ENCODE measurements around the gene COMTD1. TPM values are rescaled to one million over a fixed set of nuclear protein-coding genes. Genes with fewer than 3 reads are reported as not detected.

Gene COMTD1
- total and polyA plus RNA-seq, 10 donors: 14.2 to 57.4 (median 20.4) TPM

DNA sequence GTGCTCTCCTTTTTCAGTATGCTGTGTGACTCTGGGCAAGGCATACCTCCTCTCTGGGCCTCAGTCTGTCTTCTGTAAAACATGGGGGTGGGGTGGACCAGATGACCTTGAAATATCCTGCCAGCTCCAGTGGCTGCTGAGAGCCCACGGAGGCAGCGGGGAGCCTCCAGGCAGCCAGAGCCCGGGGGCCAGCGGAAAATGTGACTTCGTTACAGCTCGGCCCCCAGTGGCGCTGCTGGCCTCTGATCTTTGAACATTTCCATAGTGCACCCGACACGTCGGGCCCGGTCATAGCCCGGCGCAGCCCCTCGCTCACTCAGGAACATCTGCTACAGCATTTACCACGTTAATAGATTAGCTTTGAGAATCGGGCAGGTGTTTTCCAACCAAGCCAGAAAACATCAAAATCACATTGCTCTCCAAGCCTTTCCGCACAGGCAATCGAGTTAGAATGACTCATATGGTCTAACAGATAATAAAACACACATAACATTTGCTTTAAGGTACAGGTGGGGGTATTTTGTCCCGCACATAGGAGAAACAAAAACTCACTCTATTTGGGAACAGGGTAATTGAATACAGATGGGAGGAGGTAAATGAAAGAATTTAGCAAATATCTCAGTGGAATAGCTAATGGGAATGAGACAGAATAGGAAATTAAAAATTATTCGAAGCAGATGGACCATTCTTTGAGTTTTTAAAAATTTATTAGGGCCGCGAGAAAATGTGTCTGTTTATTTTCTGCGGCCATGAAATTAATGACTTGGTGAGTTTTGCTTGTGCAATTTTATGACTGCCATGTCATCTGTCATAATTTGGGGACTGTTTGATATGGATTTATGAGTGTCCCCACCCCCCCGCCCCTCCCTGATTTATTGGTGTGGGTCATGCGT lies 26.3 kb upstream of the COMTD1 start:
- 84 to 89% (median 89%) methylated on average over 24 to 25 of the region's 25 CpGs for WGBS, 5 donors
- DNase-seq: no peak
- no peak overlapping the region for H3K4me3 ChIP-seq
- intact Hi-C loops (cut with DNase I; ENCODE audit: low total_unique reads): no loop called here
- no peaks in the 10 kb centered on the region for H3K4me1 ChIP-seq
- no peak overlapping the region for H3K27ac ChIP-seq
- TF ChIP-seq POLR2AphosphoS5 (IDR thresholded peaks at IDR 0.05) (no peak), POLR2A (IDR thresholded peaks at IDR 0.05) (no peak)
- TF ChIP-seq, protein P1, sequence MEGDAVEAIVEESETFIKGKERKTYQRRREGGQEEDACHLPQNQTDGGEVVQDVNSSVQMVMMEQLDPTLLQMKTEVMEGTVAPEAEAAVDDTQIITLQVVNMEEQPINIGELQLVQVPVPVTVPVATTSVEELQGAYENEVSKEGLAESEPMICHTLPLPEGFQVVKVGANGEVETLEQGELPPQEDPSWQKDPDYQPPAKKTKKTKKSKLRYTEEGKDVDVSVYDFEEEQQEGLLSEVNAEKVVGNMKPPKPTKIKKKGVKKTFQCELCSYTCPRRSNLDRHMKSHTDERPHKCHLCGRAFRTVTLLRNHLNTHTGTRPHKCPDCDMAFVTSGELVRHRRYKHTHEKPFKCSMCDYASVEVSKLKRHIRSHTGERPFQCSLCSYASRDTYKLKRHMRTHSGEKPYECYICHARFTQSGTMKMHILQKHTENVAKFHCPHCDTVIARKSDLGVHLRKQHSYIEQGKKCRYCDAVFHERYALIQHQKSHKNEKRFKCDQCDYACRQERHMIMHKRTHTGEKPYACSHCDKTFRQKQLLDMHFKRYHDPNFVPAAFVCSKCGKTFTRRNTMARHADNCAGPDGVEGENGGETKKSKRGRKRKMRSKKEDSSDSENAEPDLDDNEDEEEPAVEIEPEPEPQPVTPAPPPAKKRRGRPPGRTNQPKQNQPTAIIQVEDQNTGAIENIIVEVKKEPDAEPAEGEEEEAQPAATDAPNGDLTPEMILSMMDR (IDR thresholded peaks at IDR 0.05 in 8 of 11, conservative IDR thresholded peaks at IDR 0.05 in 3 of 11): no peak
- H3K36me3 ChIP-seq: no peaks in the 10 kb centered on the region
- H3K27me3 ChIP-seq (replicated peaks in 1 of 7): no peaks in the 10 kb centered on the region
- H3K9me3 ChIP-seq: peaks cover 0 to 8% (median 5%) of the 10 kb centered on the region in 8 donors

DNA sequence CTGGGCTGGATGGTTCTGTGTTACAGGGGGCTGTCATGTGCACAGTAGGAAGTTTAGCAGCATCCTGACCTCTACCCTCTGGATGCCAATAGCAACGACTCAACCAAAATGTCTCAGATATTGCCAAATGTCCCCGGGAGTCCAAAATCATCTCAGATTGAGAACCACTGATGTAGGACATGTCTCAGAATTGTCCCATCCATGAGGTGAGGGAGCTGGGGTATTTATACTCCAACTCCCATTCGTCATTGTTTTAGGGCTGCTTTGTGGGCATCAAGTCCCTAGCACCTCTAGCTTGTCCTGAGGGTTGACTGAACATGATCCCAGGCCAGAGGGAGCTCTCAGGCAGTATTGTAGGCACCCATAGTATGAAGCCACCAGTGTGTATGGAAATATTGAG lies 25.2 kb upstream of the COMTD1 start:
- intact Hi-C loops (cut with DNase I; ENCODE audit: low total_unique reads): no loop called here
- TF ChIP-seq, protein P1 (IDR thresholded peaks at IDR 0.05 in 8 of 11, conservative IDR thresholded peaks at IDR 0.05 in 3 of 11): no peak
- no peak for TF ChIP-seq POLR2A (IDR thresholded peaks at IDR 0.05)
- no peak for TF ChIP-seq POLR2AphosphoS5 (IDR thresholded peaks at IDR 0.05)
- Histone ChIP-seq H3K4me3 (no peak overlapping the region), H3K36me3 (no peaks in the 10 kb centered on the region), H3K4me1 (no peaks in the 10 kb centered on the region), H3K9me3 (peaks cover 0 to 8% (median 5%) of the 10 kb centered on the region in 8 donors), H3K27ac (no peak overlapping the region), H3K27me3 (replicated peaks in 1 of 7) (no peaks in the 10 kb centered on the region)
- no peak for DNase-seq
- 36 to 86% (median 62%) methylated on average over 2 to 3 of the region's 3 CpGs for WGBS, 5 donors

DNA sequence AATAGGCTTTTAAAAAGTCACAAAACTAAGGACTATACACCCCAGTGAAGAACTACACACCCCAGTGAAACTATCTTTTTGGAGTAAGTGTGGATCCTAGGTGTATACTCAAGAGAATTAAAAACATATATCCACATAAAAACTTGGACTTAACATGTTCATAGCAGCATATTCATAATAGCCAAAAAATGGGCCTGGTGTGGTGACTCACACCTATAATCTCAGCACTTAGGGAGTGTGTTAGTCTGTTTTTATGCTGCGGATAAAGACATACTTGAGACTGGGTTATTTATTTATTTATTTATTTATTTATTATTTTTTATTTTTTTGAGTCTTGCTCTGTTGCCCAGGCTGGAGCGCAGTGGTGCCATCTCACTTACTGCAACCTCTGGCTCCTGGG lies 19.0 kb upstream of the COMTD1 start:
- WGBS, 5 donors: 93 to 100% (median 98%) methylated on average over 2 of the region's 2 CpGs
- DNase-seq: no peak
- peaks cover 0 to 40% (median 32%) of the 10 kb centered on the region in 8 donors for H3K9me3 ChIP-seq
- no peak overlapping the region for H3K27ac ChIP-seq
- H3K4me1 ChIP-seq: no peaks in the 10 kb centered on the region
- no peaks in the 10 kb centered on the region for H3K27me3 ChIP-seq (replicated peaks in 1 of 7)
- intact Hi-C loops (cut with DNase I; ENCODE audit: low total_unique reads): no loop called here
- TF ChIP-seq, protein P1 (IDR thresholded peaks at IDR 0.05 in 8 of 11, conservative IDR thresholded peaks at IDR 0.05 in 3 of 11): no peak
- TF ChIP-seq POLR2AphosphoS5 (IDR thresholded peaks at IDR 0.05) (no peak), POLR2A (IDR thresholded peaks at IDR 0.05) (no peak)
- H3K4me3 ChIP-seq: no peak overlapping the region
- H3K36me3 ChIP-seq: no peaks in the 10 kb centered on the region

Measured in spleen (tissue), 11 donors.